Measurements from ENCODE around the gene CRYGA.
"Not testable (repeated sequence)": the region's sequence is repeated elsewhere in the genome, so short reads cannot be mapped to it uniquely, and the experiment has no call there.

CRYGA gene

DNA sequence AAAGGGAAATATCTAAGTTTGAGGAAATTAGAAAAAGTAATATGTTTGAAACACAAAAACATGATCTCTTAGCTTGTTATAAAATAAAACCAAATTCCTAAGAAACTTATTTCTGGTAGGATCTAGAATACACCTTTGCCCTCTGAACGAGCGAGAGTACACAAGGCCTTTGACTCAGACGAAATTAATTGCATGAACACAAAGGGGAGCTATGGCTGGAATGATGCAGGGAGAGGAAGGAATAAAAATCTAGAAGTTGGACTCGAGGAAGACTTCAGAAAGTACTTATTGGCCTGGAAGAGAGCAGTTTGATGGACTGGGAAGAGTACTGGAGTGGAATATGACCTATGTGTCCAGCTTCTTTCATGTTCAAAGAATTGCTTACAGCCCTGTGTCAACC lies 38.1 kb downstream of the CRYGA start:
- no peak for DNase-seq

DNA sequence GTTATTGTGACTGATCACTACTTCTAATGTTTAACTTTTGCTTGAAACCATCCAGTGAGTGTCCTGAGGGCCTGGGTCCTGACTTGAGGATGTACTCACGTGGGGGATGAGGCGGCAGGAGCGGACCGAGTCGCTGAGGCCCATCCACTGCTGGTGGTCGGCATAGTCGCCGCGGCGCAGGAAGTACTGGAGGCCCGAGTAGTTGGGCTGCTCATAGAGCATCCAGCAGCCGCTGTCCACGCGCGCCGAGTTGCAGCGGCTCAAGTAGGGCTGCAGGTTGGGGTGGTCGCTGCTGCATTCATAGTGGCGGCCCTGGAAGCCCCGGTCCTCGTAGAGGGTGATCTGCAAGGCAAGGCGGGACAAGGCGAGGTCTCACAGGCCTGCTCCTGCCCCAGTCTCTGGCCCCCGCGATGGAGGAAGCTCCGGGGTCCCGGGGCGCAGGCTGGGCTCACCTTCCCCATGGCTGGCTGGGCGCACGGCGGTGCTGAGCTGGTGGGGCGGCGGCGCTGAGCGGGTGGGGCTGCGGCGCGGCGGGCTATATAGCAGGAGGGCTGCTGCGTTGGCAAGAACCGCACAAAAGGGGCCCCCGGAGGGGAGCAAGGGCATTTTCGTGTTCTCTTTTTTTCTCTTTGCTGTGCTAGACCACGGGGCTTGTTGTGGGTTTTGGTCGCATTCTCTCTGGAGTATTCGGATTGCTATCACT lies 39.2 kb downstream of the CRYGA start, which contains the start of gene CRYGD:
CRYGD (minus strand) TSS at position 512 of the 703 bp plus-strand sequence; CDS start at position 461, 51 bp downstream.
- DNase-seq = not testable (repeated sequence)

DNA sequence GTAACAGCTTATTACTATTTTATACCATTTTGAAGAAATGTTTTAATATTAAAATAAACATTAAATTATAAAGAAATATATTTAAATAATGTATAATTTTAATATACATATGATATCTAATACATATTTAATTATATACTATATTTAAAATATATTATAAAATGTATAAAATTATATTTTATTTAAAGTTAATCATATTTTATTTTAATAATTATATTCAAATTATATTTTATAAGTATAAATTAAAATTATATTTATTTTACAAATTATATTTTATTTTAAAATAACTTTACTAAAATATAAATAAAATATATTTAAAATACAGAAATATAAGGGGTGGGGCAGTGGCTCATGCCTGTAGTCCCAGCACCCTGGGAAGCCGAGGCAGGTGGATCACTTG lies 41.1 kb downstream of the CRYGA start:
- no peak for DNase-seq

DNA sequence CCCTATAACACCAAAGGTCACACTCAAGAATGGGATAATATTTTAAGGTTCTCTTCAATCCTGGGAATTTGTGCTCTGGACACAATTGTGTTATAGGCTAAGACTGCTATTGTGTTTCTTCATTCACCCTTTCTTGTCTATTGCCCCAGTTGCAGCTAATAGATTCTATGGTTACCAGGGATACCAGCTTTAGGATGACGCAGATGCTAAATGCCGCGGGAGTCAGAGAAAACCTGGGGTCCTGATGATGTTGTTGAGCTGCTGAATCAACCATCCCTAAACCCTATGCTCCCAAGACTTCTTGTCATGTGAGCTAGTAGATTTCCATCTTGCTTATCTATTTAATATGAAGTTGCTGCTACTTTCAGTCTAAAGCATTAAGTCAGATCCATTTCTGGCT lies 44.5 kb downstream of the CRYGA start:
- no peak for DNase-seq

DNA sequence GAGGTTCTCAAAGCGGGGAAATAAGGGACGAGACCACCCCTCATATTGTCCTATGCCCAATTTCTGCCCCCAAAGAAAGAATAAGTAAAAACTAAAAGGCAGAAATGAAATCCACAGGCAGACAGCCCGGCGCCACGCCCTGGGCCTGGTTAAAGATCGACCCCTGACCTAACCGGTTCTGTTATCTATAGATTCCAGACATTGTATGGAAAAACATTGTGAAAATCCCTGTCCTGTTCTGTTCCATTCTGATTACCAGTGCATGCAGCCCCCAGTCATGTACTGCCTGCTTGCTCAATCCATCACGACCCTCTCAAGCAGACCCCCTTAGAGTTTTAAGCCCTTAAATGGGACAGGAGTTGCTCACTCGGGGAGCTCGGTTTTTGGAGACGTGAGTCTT lies 46.0 kb downstream of the CRYGA start:
- DNase-seq = not testable (repeated sequence)

DNA sequence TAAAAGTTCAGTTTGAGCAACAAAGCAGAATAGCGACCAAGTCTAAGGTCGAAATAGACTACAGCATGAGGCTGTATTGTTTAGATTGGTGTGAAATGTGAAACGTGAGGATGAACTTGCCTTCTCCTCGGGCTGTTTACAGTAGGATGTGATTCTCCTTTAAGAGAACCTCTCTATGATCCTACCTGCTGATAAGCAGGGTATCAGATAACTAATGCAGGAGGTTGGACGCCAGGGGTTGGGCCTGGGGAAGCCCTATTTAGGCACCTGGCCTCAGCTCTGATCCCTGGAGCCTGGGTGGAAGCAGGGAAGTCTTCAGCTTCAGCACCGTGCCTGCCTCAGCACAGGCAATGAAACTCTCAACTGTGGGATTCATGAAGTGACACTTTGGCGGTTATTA lies 50.4 kb downstream of the CRYGA start:
- DNase-seq = no peak

DNA sequence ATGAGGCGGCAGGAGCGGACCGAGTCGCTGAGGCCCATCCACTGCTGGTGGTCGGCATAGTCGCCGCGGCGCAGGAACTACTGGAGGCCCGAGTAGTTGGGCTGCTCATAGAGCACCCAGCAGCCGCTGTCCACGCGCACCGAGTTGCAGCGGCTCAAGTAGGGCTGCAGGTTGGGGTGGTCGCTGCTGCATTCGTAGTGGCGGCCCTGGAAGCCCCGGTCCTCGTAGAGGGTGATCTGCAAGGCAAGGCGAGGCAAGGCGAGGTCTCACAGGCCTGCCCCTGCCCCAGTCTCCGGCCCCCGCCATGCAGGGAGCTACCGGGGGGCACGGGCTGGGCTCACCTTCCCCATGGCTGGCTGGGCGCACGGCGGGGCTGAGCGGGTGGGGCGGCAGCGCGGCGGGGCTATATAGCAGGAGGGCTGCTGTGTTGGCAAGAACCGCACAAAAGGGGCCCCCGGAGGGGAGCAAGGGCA lies 51.1 kb downstream of the CRYGA start:
- DNase-seq = not testable (repeated sequence)

All from T-helper 2 cell (primary cell).